HG03108 (cell line): Measurements from ENCODE around the gene POPDC3.
"Not testable (repeated sequence)": the region's sequence is repeated elsewhere in the genome, so short reads cannot be mapped to it uniquely, and the experiment has no call there.

Experiments
- ATAC-seq: cut with Tn5 transposase; IDR thresholded peaks from one replicate; pipeline ENCODE4 v1.9.1; 2021; ENCODE audit warnings: moderate library complexity; ENCODE audit not compliant: unreplicated experiment

POPDC3 gene

GRCh38 chr6:105196076-105196475, 16.3 kb upstream of the POPDC3 start:
- no peak for ATAC-seq

- no peak for ATAC-seq
These were observed 14.8 kb upstream of the POPDC3 start for GRCh38 chr6:105194591-105194990.

- ATAC-seq, result no peak
These were observed 14.3 kb upstream of the POPDC3 start for GRCh38 chr6:105194106-105194505.

GRCh38 chr6:105193647-105194046, 13.8 kb upstream of the POPDC3 start:
- ATAC-seq, result no peak

- no peak for ATAC-seq
These were observed 13.1 kb upstream of the POPDC3 start for GRCh38 chr6:105192707-105193465.

GRCh38 chr6:105191351-105191750, 11.5 kb upstream of the POPDC3 start:
- ATAC-seq, result no peak

GRCh38 chr6:105189026-105189820, 9.4 kb upstream of the POPDC3 start:
- ATAC-seq, result no peak

- ATAC-seq, result no peak
These were observed 8.4 kb upstream of the POPDC3 start for GRCh38 chr6:105188251-105188650.

- no peak for ATAC-seq
These were observed 6.8 kb upstream of the POPDC3 start for GRCh38 chr6:105186576-105186975.

GRCh38 chr6:105184921-105185320, 5.1 kb upstream of the POPDC3 start:
- no peak for ATAC-seq

- no peak for ATAC-seq
These were observed 2.2 kb upstream of the POPDC3 start for GRCh38 chr6:105181981-105182515.

GRCh38 chr6:105178636-105179035, 1.2 kb downstream of the POPDC3 start:
- ATAC-seq, result no peak

GRCh38 chr6:105178110-105178509, 1.7 kb downstream of the POPDC3 start:
- no peak for ATAC-seq

GRCh38 chr6:105177556-105177955, 2.3 kb downstream of the POPDC3 start:
- no peak for ATAC-seq

GRCh38 chr6:105174512-105174911, 5.3 kb downstream of the POPDC3 start:
- no peak for ATAC-seq

GRCh38 chr6:105172515-105172914, 7.3 kb downstream of the POPDC3 start:
- ATAC-seq, result not testable (repeated sequence)

- no peak for ATAC-seq
These were observed 9.8 kb downstream of the POPDC3 start for GRCh38 chr6:105170059-105170458.

GRCh38 chr6:105167914-105168313, 11.9 kb downstream of the POPDC3 start:
- ATAC-seq, result no peak

- ATAC-seq, result no peak
These were observed 15.4 kb downstream of the POPDC3 start for GRCh38 chr6:105164418-105164817.

GRCh38 chr6:105163183-105163582, 16.6 kb downstream of the POPDC3 start:
- ATAC-seq, result no peak

- ATAC-seq, result no peak
These were observed 17.4 kb downstream of the POPDC3 start for GRCh38 chr6:105162377-105162776.

GRCh38 chr6:105161421-105161820, 18.4 kb downstream of the POPDC3 start:
- no peak for ATAC-seq
